HG03064 (cell line): Measurements from ENCODE around the gene GPATCH2.
"Not testable (repeated sequence)": the region's sequence is repeated elsewhere in the genome, so short reads cannot be mapped to it uniquely, and the experiment has no call there.

Source experiments
- ATAC-seq: cut with Tn5 transposase; IDR thresholded peaks from one replicate; pipeline ENCODE4 v1.9.1; 2021; ENCODE audit warnings: low read depth; ENCODE audit not compliant: unreplicated experiment

Gene GPATCH2

DNA sequence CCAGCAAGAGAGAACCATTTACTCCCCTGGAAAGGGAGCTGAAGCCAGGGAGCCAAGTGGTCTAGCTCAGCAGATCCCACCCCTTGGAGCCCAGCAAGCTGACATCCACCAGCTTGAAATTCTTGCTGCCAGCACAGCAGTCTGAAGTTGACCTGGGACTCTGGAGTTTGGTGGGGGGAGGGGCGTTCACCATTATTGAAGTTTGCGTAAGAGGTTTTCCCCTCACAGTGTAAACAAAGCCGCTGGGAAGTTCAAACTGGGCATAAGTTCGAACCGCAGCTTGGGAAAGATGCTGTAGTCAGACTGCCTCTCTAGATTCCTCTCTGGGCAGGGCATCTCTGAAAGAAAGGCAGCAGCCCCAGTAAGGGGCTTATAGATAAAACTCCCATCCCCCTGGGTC is 251.1 kb downstream of the GPATCH2 start:
- ATAC-seq = not testable (repeated sequence)

DNA sequence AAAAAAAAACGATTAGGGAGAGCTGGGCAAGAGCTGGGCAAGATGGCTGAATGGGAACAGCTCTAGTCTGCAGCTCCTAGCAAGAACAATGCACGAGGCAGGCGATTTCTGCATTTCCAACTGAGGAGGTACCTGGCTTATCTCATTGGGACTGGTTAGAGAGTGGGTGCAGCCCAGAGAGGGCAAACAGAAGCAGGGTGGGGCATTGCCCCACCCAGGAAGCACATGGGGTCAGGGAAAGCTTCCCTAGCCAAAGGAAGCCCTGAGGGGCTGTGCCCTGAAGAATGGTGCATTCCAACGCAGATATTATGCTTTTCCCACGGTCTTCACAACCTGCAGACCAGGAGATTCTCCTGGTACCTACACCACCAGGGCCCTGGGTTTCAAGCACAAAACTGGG is 251.6 kb downstream of the GPATCH2 start:
- ATAC-seq = no peak
